ENCODE measurements around the gene KRTAP13-2. TPM values are rescaled to one million over a fixed set of nuclear protein-coding genes. Genes with fewer than 3 reads are reported as not detected.

KRTAP13-2 gene
- total RNA-seq, 2 donors from 2014 or later: not detected

DNA sequence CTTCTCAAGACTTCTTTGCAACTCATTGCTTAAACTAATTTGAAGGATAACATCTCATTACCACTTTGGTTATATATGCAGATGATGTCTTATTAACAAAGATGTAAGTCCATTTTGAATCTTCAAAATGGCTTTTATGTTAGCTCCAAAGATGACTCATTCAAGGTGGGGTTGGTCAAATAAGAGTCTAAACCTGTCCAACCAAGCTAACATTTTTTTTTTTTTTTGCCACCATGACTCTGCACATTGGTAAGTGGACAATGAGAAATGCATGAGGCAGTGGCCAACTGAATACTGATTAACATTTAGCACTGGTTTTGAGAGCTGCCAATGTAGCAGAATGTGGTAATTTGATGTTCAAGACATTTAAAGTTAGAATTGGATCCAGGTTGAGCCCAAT is 34.3 kb downstream of the KRTAP13-2 start:
- TF ChIP-seq POLR2AphosphoS5 (IDR thresholded peaks at IDR 0.05): no peak
- TF ChIP-seq, protein P1, sequence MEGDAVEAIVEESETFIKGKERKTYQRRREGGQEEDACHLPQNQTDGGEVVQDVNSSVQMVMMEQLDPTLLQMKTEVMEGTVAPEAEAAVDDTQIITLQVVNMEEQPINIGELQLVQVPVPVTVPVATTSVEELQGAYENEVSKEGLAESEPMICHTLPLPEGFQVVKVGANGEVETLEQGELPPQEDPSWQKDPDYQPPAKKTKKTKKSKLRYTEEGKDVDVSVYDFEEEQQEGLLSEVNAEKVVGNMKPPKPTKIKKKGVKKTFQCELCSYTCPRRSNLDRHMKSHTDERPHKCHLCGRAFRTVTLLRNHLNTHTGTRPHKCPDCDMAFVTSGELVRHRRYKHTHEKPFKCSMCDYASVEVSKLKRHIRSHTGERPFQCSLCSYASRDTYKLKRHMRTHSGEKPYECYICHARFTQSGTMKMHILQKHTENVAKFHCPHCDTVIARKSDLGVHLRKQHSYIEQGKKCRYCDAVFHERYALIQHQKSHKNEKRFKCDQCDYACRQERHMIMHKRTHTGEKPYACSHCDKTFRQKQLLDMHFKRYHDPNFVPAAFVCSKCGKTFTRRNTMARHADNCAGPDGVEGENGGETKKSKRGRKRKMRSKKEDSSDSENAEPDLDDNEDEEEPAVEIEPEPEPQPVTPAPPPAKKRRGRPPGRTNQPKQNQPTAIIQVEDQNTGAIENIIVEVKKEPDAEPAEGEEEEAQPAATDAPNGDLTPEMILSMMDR (IDR thresholded peaks at IDR 0.05): no peak
- TF ChIP-seq POLR2A (IDR thresholded peaks at IDR 0.05): no peak
- H3K4me3 ChIP-seq: no peak overlapping the region

DNA sequence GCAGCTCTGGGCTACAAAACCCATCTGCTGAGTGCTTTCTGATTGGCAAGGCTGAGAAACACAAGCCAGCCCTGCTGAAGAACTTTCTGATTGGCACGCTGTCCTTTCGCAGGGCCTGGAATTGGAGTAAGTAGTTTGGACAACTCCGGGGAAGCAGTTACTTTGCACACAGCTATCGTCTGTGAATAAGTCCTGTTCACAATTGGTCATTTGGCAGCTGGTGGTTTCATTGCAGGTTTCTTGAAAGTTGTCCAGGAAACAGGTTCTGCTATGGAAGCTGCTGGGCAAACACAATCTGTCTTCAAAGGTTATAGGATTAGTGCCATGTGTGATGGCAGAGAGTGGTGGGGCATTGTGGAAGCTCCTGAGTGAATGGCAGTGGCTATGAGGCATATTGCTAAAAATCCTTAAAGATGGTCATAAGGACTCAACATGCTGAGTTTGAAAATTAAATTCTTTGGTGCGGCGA is 34.8 kb downstream of the KRTAP13-2 start, which contains the start of gene KRTAP27-1:
Gene KRTAP27-1, minus strand, starts transcription at position 419 of the 469 bp plus-strand sequence. Its CDS starts 26 bp downstream, at position 393.
- no peaks in the 10 kb centered on the region for H3K27me3 ChIP-seq (replicated peaks; ENCODE audit: insufficient read depth)
- no peak for DNase-seq (ENCODE audit: low spot score)
- H3K36me3 ChIP-seq: no peaks in the 10 kb centered on the region
- no peak within 1 kb of the TSS for H3K4me3 ChIP-seq
- H3K4me1 ChIP-seq (replicated peaks): no peaks in the 10 kb centered on the region
- intact Hi-C loops (cut with DNase I): no loop called here
- 85% methylated on average over 6 of the region's 6 CpGs for WGBS
- H3K9me3 ChIP-seq: no peaks in the 10 kb centered on the region
- no peak within 1 kb of the TSS for H3K27ac ChIP-seq
- TF ChIP-seq POLR2A (IDR thresholded peaks at IDR 0.05) (no peak), POLR2AphosphoS5 (IDR thresholded peaks at IDR 0.05) (no peak)
- TF ChIP-seq, protein P1 (IDR thresholded peaks at IDR 0.05): no peak

More for the DNA sequence above, 34.3 kb downstream of the KRTAP13-2 start:
- H3K9me3 ChIP-seq: no peaks in the 10 kb centered on the region
- no peaks in the 10 kb centered on the region for H3K27me3 ChIP-seq (replicated peaks; ENCODE audit: insufficient read depth)
- H3K36me3 ChIP-seq: no peaks in the 10 kb centered on the region
- no peak for DNase-seq (ENCODE audit: low spot score)
- no peaks in the 10 kb centered on the region for H3K4me1 ChIP-seq (replicated peaks)
- intact Hi-C loops (cut with DNase I): no loop called here
- H3K27ac ChIP-seq: no peak overlapping the region

DNA sequence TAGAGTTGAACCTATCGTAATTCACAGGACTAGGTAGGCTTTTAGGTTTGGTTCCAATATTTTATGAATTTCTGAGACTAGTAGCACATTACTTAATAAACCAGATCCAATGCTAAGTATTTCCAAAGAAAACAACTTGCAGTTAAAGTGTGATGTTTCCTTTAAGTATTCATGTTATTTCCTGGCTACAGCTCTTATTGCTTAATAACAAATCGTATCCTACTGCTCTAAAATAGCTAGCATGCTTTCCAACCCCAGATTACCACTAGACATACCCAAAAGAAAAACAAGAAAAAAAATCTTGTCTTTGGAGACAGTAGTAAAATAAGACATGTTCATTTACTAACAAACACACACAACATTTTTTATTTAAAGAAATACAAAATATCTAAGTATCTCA is 35.5 kb downstream of the KRTAP13-2 start:
- TF ChIP-seq POLR2AphosphoS5 (IDR thresholded peaks at IDR 0.05) (no peak), POLR2A (IDR thresholded peaks at IDR 0.05) (no peak)
- TF ChIP-seq, protein P1 (IDR thresholded peaks at IDR 0.05): no peak
- 60% methylated on average over 2 of the region's 2 CpGs for WGBS
- Histone ChIP-seq H3K9me3 (no peaks in the 10 kb centered on the region), H3K27me3 (replicated peaks; ENCODE audit: insufficient read depth) (no peaks in the 10 kb centered on the region), H3K4me3 (no peak overlapping the region), H3K36me3 (no peaks in the 10 kb centered on the region), H3K27ac (no peak overlapping the region), H3K4me1 (replicated peaks) (no peaks in the 10 kb centered on the region)
- no peak for DNase-seq (ENCODE audit: low spot score)
- intact Hi-C loops (cut with DNase I): no loop called here

DNA sequence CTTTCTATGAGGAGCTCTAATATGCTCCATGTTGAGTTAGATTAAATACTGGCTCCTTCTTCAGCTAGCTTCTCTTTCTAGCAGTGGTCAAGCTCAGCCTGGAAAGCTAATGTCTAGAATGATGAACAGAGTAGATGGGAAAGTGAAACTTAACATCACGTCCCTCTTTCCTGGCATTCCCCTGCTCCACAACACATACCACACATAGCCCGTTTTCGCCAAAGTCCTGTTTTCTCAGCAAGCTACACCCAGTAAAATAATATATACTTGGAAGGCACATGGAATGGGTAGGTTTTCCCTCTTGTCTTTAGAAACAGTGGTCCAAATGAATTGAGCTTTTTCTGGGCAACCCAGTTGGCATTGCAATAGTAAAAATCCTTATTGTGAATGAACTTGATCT is 38.3 kb downstream of the KRTAP13-2 start:
- H3K27ac ChIP-seq: no peak overlapping the region
- H3K4me1 ChIP-seq (replicated peaks): no peaks in the 10 kb centered on the region
- H3K27me3 ChIP-seq (replicated peaks; ENCODE audit: insufficient read depth): no peaks in the 10 kb centered on the region
- 85% methylated on average over 3 of the region's 3 CpGs for WGBS
- DNase-seq (ENCODE audit: low spot score): no peak
- no peaks in the 10 kb centered on the region for H3K36me3 ChIP-seq
- no peak overlapping the region for H3K4me3 ChIP-seq
- intact Hi-C loops (cut with DNase I): no loop called here
- no peaks in the 10 kb centered on the region for H3K9me3 ChIP-seq
- TF ChIP-seq, protein P1 (IDR thresholded peaks at IDR 0.05): no peak
- TF ChIP-seq POLR2AphosphoS5 (IDR thresholded peaks at IDR 0.05) (no peak), POLR2A (IDR thresholded peaks at IDR 0.05) (no peak)

DNA sequence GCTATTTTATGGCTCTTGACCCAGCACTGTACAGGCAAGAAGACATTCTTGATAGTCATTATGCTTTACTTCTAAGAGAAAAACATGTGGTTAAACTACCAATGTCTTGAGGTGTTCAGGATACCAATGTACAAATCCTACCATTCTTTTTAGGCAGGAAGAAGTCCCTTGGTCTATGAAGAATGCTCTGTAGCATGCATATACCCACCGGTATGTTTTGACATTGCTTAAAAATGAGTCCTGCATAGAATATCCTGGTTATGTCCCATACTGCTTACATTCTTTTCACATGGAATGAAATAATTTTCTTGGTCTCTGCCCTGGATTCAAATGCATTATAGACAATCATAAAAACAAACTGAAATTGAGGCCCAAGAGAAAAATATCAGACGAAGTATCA is 39.4 kb downstream of the KRTAP13-2 start:
- intact Hi-C loops (cut with DNase I): no loop called here
- Histone ChIP-seq H3K27ac (no peak overlapping the region), H3K27me3 (replicated peaks; ENCODE audit: insufficient read depth) (no peaks in the 10 kb centered on the region), H3K9me3 (no peaks in the 10 kb centered on the region), H3K4me3 (no peak overlapping the region), H3K4me1 (replicated peaks) (no peaks in the 10 kb centered on the region), H3K36me3 (no peaks in the 10 kb centered on the region)
- 89% methylated on average over 2 of the region's 2 CpGs for WGBS
- no peak for TF ChIP-seq POLR2A (IDR thresholded peaks at IDR 0.05)
- TF ChIP-seq, protein P1 (IDR thresholded peaks at IDR 0.05): no peak
- no peak for TF ChIP-seq POLR2AphosphoS5 (IDR thresholded peaks at IDR 0.05)
- no peak for DNase-seq (ENCODE audit: low spot score)

Data from prostate gland (tissue), 2 donors.